Panc1 (cell line): ENCODE measurements around the gene ANXA6.

Experiments used
- CTCF ChIP-seq: fragments of 450-650 bp; IDR thresholded peaks from 2 replicates; pipeline ENCODE4 v1.5.1; 2017; ENCODE audit warnings: mild to moderate bottlenecking
- POLR2AphosphoS5 ChIP-seq: IDR thresholded peaks from 2 replicates; pipeline ENCODE4 v1.6.1; 2012; ENCODE audit warnings: mild to moderate bottlenecking, low read depth, low read length, moderate library complexity
- SIN3A ChIP-seq: IDR thresholded peaks from 2 replicates; pipeline ENCODE4 v1.6.1; 2012; ENCODE audit warnings: low read depth, mild to moderate bottlenecking, low read length, moderate library complexity, borderline replicate concordance; ENCODE audit not compliant: insufficient read depth
- TCF7L2 ChIP-seq: IDR thresholded peaks from 2 replicates; pipeline ENCODE4 v1.6.1; 2011; ENCODE audit warnings: mild to moderate bottlenecking, low read depth, low read length, inconsistent platforms

DNA sequence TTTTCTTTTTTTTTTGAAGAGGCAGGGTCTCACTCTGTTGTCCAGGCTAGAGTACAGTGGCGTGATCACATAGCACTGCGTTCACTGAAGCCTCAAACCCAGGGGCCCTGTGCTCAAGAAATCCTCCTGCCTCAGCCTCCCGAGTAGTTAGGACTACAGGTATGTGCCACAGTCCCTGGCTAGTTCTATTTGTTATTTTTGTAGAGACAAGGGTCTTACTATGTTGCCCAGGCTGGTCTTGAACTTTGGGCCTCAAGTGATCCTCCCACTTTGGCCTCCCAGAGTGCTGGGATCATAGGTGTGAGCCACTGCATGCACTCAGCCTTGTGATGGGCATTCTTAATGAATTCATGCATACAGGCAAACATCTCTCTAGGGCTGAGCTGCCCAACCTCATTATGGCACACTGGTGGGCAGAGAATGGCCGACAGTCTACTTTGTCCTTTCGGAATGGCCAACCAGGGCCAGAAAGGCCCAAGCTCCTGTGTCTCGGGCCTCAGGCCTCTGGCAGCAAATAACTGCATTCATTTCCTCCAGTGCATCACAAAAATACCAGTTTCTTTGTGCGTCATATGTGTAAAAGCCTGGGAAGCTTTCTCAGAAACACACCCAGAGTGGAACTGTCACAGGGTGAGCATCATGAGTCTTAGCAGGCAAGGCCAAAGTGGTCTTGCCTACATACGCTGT, 27.2 kb downstream of the ANXA6 start:
- TF ChIP-seq CTCF (no peak), POLR2AphosphoS5 (no peak), TCF7L2 (no peak), SIN3A (no peak)
